ENCODE results near the gene LIMA1.
"Not testable (repeated sequence)": the region's sequence is repeated elsewhere in the genome, so short reads cannot be mapped to it uniquely, and the experiment has no call there.

Gene LIMA1

DNA sequence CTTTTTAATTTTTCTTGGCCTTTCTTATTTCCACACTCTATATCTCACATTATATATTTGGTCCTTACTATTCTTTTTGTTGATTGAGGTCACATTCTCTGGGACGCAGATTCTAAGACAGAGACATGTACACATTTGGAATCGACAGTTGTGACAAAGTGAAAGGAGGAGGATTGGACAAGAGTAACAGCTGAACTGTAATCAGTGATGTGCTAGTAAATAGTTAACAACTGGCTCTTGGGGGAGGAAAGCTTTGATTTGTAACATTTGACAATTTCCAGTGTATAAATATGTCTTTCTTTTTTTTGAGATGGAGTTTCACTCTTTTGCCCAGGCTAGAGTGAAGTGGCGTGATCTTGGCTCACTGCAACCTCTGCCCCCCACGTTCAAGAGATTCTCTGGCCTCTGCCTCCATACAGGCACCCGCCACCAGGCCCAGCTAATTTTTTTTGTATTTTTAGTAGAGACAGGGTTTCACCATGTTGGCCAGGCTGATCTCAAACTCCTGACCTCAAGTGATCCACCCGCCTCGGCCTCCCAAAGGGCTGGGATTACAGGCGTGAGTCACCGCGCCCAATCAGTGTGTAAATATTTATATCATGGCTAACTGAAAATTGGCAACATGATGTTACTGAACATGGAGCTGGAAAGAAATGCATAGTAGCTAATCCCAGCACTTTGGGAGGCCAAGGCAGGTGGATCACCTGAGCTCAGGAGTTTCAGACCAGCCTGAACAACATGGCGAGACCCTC, 28.7 kb upstream of the LIMA1 start:
- not testable (repeated sequence) for H3K27ac Mint-ChIP-seq; H3K9me3 Mint-ChIP-seq; DNase-seq; ATAC-seq (replicated peaks); H3K4me3 Mint-ChIP-seq; H3K36me3 Mint-ChIP-seq (ENCODE audit: insufficient read depth); H3K4me1 Mint-ChIP-seq (ENCODE audit: low read depth in 2 of 2); H3K27me3 Mint-ChIP-seq

GRCh38 chr12:50309950-50310349, 26.6 kb upstream of the LIMA1 start:
- Mint-ChIP-seq H3K9me3 (no peaks in the 10 kb centered on the region), H3K27ac (no peak overlapping the region), H3K36me3 (ENCODE audit: insufficient read depth) (no peaks in the 10 kb centered on the region), H3K4me1 (ENCODE audit: low read depth in 2 of 2) (no peaks in the 10 kb centered on the region), H3K27me3 (no peaks in the 10 kb centered on the region), H3K4me3 (no peak overlapping the region)
- ATAC-seq (replicated peaks) (no peak), DNase-seq (no peak)

- Mint-ChIP-seq H3K36me3 (ENCODE audit: insufficient read depth) (no peaks in the 10 kb centered on the region), H3K4me1 (ENCODE audit: low read depth in 2 of 2) (no peaks in the 10 kb centered on the region), H3K27me3 (no peaks in the 10 kb centered on the region), H3K9me3 (no peaks in the 10 kb centered on the region), H3K27ac (no peak overlapping the region), H3K4me3 (no peak overlapping the region)
- DNase-seq = no peak
- ATAC-seq (replicated peaks) = no peak
These were observed 19.4 kb upstream of the LIMA1 start for GRCh38 chr12:50302686-50303085.

DNA sequence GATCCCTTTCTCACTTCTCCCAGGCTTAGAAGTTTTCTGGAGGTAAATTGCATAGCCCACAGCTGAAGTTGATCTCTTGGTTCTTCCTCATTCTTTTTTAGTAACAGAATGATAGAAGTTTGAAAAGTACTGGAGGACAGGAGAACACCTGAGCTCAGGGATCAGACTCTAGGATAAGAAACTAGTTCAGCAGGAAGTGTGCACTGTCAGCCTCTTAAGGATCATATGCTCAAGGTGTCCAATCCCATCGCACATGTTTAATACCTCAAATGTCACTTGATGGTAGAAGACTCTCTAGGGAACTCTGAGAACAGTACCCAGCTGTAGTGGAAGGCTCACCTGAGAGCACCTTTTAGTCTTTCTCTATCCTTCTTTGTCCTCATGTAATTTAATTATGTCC, 14.7 kb upstream of the LIMA1 start:
- ATAC-seq (replicated peaks) (no peak), DNase-seq (no peak)
- H3K9me3 Mint-ChIP-seq = no peaks in the 10 kb centered on the region
- no peak overlapping the region for H3K27ac Mint-ChIP-seq
- H3K4me1 Mint-ChIP-seq (ENCODE audit: low read depth in 2 of 2) = no peaks in the 10 kb centered on the region
- no peak overlapping the region for H3K4me3 Mint-ChIP-seq
- H3K27me3 Mint-ChIP-seq = no peaks in the 10 kb centered on the region
- no peaks in the 10 kb centered on the region for H3K36me3 Mint-ChIP-seq (ENCODE audit: insufficient read depth)

- H3K4me1 Mint-ChIP-seq (ENCODE audit: low read depth in 2 of 2) = no peaks in the 10 kb centered on the region
- DNase-seq = no peak
These were observed 13.7 kb upstream of the LIMA1 start for GRCh38 chr12:50297027-50297426.

GRCh38 chr12:50296554-50296953, 13.2 kb upstream of the LIMA1 start:
- no peak for ATAC-seq (replicated peaks)
- Mint-ChIP-seq H3K4me1 (ENCODE audit: low read depth in 2 of 2) (no peaks in the 10 kb centered on the region), H3K27me3 (no peaks in the 10 kb centered on the region), H3K27ac (no peak overlapping the region), H3K36me3 (ENCODE audit: insufficient read depth) (no peaks in the 10 kb centered on the region), H3K4me3 (no peak overlapping the region), H3K9me3 (no peaks in the 10 kb centered on the region)
- DNase-seq = no peak

More at GRCh38 chr12:50297027-50297426, 13.7 kb upstream of the LIMA1 start:
- no peaks in the 10 kb centered on the region for H3K36me3 Mint-ChIP-seq (ENCODE audit: insufficient read depth)
- peak overlapping the region in 1 of 2 donors; percentile 54 for H3K27ac Mint-ChIP-seq
- H3K4me3 Mint-ChIP-seq = no peak overlapping the region
- ATAC-seq (replicated peaks) = no peak
- no peaks in the 10 kb centered on the region for H3K27me3 Mint-ChIP-seq
- H3K9me3 Mint-ChIP-seq = no peaks in the 10 kb centered on the region

DNA sequence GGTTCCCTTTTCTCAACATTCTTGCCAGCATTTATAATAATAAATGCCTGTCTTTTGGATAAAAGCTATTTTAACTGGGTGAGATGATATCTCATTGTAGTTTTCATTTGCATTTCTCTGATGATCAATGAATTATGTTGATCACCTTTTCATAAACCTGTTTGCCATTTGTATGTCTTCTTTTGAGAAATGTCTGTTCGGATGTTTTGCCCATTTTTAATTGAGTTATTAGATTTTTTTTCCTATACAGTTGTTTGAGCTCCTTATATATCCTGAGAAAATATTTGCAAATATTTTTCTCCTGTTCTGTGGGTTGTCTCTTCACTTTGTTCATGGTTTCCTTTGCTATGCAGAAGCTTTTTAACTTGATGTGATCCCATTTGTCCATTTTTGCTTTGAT, 8.1 kb upstream of the LIMA1 start:
- no peak for DNase-seq
- H3K27ac Mint-ChIP-seq = no peak overlapping the region

DNA sequence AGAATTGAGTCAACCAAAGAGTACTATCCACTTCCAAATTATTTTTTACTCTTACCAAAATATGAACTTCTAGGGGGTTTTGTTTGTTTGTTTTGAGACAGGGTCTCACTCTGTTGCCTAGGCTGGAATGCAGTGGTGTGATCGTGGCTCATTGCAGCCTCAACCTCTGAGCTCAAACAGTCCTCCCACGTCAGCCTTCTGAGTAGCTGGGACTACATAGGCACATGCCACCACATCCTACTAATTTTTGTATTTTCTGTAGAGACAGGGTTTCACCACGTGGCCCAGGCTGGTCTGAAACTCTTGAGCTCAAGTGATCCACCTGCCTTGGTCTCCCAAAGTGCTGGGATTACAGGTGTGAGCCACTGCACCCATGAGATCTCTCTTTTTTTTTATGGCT, 7.4 kb upstream of the LIMA1 start:
- not testable (repeated sequence) for H3K4me3 Mint-ChIP-seq; H3K9me3 Mint-ChIP-seq; H3K27ac Mint-ChIP-seq; H3K36me3 Mint-ChIP-seq (ENCODE audit: insufficient read depth); DNase-seq; H3K27me3 Mint-ChIP-seq; H3K4me1 Mint-ChIP-seq (ENCODE audit: low read depth in 2 of 2); ATAC-seq (replicated peaks)

More for the DNA sequence above, 8.1 kb upstream of the LIMA1 start:
- Mint-ChIP-seq H3K4me3 (no peak overlapping the region), H3K36me3 (ENCODE audit: insufficient read depth) (no peaks in the 10 kb centered on the region), H3K27me3 (no peaks in the 10 kb centered on the region), H3K4me1 (ENCODE audit: low read depth in 2 of 2) (peaks cover 0 to 2% of the 10 kb centered on the region in 2 donors), H3K9me3 (no peaks in the 10 kb centered on the region)
- ATAC-seq (replicated peaks) = no peak

DNA sequence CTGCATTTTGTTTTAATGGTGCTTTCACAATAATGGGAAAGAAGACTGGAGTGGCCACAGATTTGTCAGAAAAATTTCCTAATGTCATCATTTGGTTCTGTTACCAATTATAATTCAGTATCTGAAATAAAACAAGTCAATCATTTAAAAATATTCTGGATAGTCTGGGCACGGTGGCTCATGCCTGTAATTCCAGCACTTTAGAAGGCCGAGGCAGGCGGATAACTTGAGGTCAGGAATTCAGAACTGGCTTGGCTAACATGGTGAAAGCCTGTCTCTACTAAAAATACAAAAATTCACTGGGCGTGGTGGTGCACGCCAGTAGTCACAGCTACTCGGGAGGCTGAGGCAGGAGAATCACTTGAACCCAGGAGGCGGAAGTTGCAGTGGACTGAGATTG, 4.0 kb upstream of the LIMA1 start:
- H3K4me3 Mint-ChIP-seq = no peak overlapping the region
- peaks cover 9 to 11% of the 10 kb centered on the region in 2 donors for H3K4me1 Mint-ChIP-seq (ENCODE audit: low read depth in 2 of 2)
- no peak for ATAC-seq (replicated peaks)
- no peaks in the 10 kb centered on the region for H3K9me3 Mint-ChIP-seq
- no peak overlapping the region for H3K27ac Mint-ChIP-seq
- no peaks in the 10 kb centered on the region for H3K36me3 Mint-ChIP-seq (ENCODE audit: insufficient read depth)
- no peak for DNase-seq
- no peaks in the 10 kb centered on the region for H3K27me3 Mint-ChIP-seq

- H3K9me3 Mint-ChIP-seq = no peaks in the 10 kb centered on the region
- ATAC-seq (replicated peaks) (no peak), DNase-seq (no peak)
- H3K36me3 Mint-ChIP-seq (ENCODE audit: insufficient read depth) = no peaks in the 10 kb centered on the region
- no peak overlapping the region for H3K4me3 Mint-ChIP-seq
- no peak overlapping the region for H3K27ac Mint-ChIP-seq
- H3K4me1 Mint-ChIP-seq (ENCODE audit: low read depth in 2 of 2) = peaks cover 7 to 14% of the 10 kb centered on the region in 2 donors
- H3K27me3 Mint-ChIP-seq = no peaks in the 10 kb centered on the region
These were observed 1.9 kb upstream of the LIMA1 start for GRCh38 chr12:50285253-50285652.

GRCh38 chr12:50282721-50283228, 545 bp downstream of the LIMA1 start:
- ATAC-seq (replicated peaks) (peak; percentile 11), DNase-seq (no peak)
- H3K27me3 Mint-ChIP-seq = no peaks in the 10 kb centered on the region
- H3K36me3 Mint-ChIP-seq (ENCODE audit: insufficient read depth) = no peaks in the 10 kb centered on the region
- H3K27ac Mint-ChIP-seq = peak overlapping the region in 1 of 2 donors; percentile 72
- peaks cover 7 to 14% of the 10 kb centered on the region in 2 donors for H3K4me1 Mint-ChIP-seq (ENCODE audit: low read depth in 2 of 2)
- H3K4me3 Mint-ChIP-seq = peak overlapping the region; percentile 86 to 94
- no peaks in the 10 kb centered on the region for H3K9me3 Mint-ChIP-seq

GRCh38 chr12:50279501-50279900, 3.8 kb downstream of the LIMA1 start:
- no peak for DNase-seq
- H3K9me3 Mint-ChIP-seq = no peaks in the 10 kb centered on the region
- ATAC-seq (replicated peaks) = no peak
- peaks cover 7 to 14% of the 10 kb centered on the region in 2 donors for H3K4me1 Mint-ChIP-seq (ENCODE audit: low read depth in 2 of 2)
- H3K36me3 Mint-ChIP-seq (ENCODE audit: insufficient read depth) = no peaks in the 10 kb centered on the region
- no peak overlapping the region for H3K27ac Mint-ChIP-seq
- H3K4me3 Mint-ChIP-seq = no peak overlapping the region
- H3K27me3 Mint-ChIP-seq = no peaks in the 10 kb centered on the region

GRCh38 chr12:50276912-50277671, 6.2 kb downstream of the LIMA1 start:
- no peaks in the 10 kb centered on the region for H3K27me3 Mint-ChIP-seq
- no peaks in the 10 kb centered on the region for H3K9me3 Mint-ChIP-seq
- DNase-seq = no peak
- peaks cover 0 to 4% of the 10 kb centered on the region in 2 donors for H3K4me1 Mint-ChIP-seq (ENCODE audit: low read depth in 2 of 2)
- H3K4me3 Mint-ChIP-seq = no peak overlapping the region
- ATAC-seq (replicated peaks) = no peak
- H3K36me3 Mint-ChIP-seq (ENCODE audit: insufficient read depth) = no peaks in the 10 kb centered on the region
- H3K27ac Mint-ChIP-seq = peak overlapping the region in 1 of 2 donors; percentile 41

- H3K27me3 Mint-ChIP-seq = no peaks in the 10 kb centered on the region
- no peaks in the 10 kb centered on the region for H3K4me1 Mint-ChIP-seq (ENCODE audit: low read depth in 2 of 2)
- no peaks in the 10 kb centered on the region for H3K9me3 Mint-ChIP-seq
- no peak for ATAC-seq (replicated peaks)
- no peak overlapping the region for H3K4me3 Mint-ChIP-seq
- DNase-seq = no peak
- peak overlapping the region in 1 of 2 donors; percentile 44 for H3K27ac Mint-ChIP-seq
- H3K36me3 Mint-ChIP-seq (ENCODE audit: insufficient read depth) = no peaks in the 10 kb centered on the region
These were observed 7.3 kb downstream of the LIMA1 start for GRCh38 chr12:50276068-50276467.

Data from effector memory CD8-positive, alpha-beta T cell (primary cell).